Measurements from ENCODE around the gene HDAC4. TPM values are rescaled to one million over a fixed set of nuclear protein-coding genes. Genes with fewer than 3 reads are reported as not detected.

HDAC4 gene
- total and polyA plus RNA-seq, 10 of the 15 experiments (the other 5 are each of a cell fraction or from before 2014, with no cell fraction given) = 0.22 to 15.7 (median 4.8) TPM

DNA sequence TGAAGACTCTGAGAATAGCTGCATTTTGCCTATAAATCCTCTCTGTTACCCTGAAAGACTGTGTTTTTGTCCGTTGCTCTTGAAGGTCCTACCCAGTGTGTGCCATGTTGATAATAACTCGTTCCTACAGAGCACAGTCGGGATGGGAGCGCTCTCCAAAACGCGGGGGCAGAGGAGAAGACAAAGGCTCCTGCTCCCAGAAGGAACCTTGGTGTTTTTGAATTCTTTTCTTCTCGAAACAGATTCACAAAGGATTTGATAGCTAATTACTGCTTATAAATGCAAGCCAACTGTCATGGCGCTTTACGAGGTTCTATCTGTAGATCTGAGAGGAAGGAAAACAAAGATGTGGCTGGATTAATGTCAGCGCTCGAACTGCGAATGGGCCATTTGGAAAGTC is 19.3 kb upstream of the HDAC4 start (continued):
- TF ChIP-seq, protein P1, sequence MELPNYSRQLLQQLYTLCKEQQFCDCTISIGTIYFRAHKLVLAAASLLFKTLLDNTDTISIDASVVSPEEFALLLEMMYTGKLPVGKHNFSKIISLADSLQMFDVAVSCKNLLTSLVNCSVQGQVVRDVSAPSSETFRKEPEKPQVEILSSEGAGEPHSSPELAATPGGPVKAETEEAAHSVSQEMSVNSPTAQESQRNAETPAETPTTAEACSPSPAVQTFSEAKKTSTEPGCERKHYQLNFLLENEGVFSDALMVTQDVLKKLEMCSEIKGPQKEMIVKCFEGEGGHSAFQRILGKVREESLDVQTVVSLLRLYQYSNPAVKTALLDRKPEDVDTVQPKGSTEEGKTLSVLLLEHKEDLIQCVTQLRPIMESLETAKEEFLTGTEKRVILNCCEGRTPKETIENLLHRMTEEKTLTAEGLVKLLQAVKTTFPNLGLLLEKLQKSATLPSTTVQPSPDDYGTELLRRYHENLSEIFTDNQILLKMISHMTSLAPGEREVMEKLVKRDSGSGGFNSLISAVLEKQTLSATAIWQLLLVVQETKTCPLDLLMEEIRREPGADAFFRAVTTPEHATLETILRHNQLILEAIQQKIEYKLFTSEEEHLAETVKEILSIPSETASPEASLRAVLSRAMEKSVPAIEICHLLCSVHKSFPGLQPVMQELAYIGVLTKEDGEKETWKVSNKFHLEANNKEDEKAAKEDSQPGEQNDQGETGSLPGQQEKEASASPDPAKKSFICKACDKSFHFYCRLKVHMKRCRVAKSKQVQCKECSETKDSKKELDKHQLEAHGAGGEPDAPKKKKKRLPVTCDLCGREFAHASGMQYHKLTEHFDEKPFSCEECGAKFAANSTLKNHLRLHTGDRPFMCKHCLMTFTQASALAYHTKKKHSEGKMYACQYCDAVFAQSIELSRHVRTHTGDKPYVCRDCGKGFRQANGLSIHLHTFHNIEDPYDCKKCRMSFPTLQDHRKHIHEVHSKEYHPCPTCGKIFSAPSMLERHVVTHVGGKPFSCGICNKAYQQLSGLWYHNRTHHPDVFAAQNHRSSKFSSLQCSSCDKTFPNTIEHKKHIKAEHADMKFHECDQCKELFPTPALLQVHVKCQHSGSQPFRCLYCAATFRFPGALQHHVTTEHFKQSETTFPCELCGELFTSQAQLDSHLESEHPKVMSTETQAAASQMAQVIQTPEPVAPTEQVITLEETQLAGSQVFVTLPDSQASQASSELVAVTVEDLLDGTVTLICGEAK (IDR thresholded peaks at IDR 0.05; ENCODE audit: borderline replicate concordance) = no peak
- no peak for TF ChIP-seq TCF3 (IDR thresholded peaks at IDR 0.05; ENCODE audit: borderline replicate concordance, insufficient read depth, low read depth, low read length)
- TF ChIP-seq, protein P2, sequence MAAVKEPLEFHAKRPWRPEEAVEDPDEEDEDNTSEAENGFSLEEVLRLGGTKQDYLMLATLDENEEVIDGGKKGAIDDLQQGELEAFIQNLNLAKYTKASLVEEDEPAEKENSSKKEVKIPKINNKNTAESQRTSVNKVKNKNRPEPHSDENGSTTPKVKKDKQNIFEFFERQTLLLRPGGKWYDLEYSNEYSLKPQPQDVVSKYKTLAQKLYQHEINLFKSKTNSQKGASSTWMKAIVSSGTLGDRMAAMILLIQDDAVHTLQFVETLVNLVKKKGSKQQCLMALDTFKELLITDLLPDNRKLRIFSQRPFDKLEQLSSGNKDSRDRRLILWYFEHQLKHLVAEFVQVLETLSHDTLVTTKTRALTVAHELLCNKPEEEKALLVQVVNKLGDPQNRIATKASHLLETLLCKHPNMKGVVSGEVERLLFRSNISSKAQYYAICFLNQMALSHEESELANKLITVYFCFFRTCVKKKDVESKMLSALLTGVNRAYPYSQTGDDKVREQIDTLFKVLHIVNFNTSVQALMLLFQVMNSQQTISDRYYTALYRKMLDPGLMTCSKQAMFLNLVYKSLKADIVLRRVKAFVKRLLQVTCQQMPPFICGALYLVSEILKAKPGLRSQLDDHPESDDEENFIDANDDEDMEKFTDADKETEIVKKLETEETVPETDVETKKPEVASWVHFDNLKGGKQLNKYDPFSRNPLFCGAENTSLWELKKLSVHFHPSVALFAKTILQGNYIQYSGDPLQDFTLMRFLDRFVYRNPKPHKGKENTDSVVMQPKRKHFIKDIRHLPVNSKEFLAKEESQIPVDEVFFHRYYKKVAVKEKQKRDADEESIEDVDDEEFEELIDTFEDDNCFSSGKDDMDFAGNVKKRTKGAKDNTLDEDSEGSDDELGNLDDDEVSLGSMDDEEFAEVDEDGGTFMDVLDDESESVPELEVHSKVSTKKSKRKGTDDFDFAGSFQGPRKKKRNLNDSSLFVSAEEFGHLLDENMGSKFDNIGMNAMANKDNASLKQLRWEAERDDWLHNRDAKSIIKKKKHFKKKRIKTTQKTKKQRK (IDR thresholded peaks at IDR 0.05; ENCODE audit: low read depth, low read length) = no peak
- TF ChIP-seq IKZF2 (IDR thresholded peaks at IDR 0.05) = no peak

- FAIRE-seq (no peak), DNase-seq (ENCODE audit: low read depth, low spot score) (no peak), ATAC-seq (no peak)
- no peaks in the 10 kb centered on the region for H3K4me1 ChIP-seq (ENCODE audit: control insufficient read depth, insufficient read depth, low read length)
- H3K4me3 ChIP-seq = no peak overlapping the region
- ChIA-PET CTCF (no interaction called here), POLR2A (no interaction called here), RAD21 (ENCODE audit: unreplicated experiment) (no interaction called here), SMC1A (ENCODE audit: uncharacterized antibody, unreplicated experiment) (no interaction called here)
- intact Hi-C loops (cut with micrococcal nuclease; ENCODE audit: unreplicated experiment) (no loop called here), in situ Hi-C loops (cut with MboI) (no loop called here)
- 87% methylated on average over 1 of the region's 1 CpG for WGBS (ENCODE audit: insufficient coverage, insufficient replicate concordance, low lambda C conversion rate, missing lambda C conversion rate)
- H3K27me3 ChIP-seq (replicated peaks in 1 of 2; ENCODE audit: control insufficient read depth in 2 of 2, insufficient read depth in 2 of 2, low read length in 1 of 2) = peaks cover 0 to 2% of the 10 kb centered on the region in 2 experiments; a peak in 1 of 4 replicates
- no peaks in the 10 kb centered on the region for H3K9me3 ChIP-seq (replicated peaks; ENCODE audit: control insufficient read depth, insufficient read depth, low read length)
- no peak overlapping the region for H3K9ac ChIP-seq (ENCODE audit: control insufficient read depth, insufficient read depth, low read length)
- no TSS peak for BruUV-seq (replicated peaks)
- H3K79me2 ChIP-seq (ENCODE audit: control insufficient read depth, insufficient read depth, low read length) = no peaks in the 10 kb centered on the region
- no peak overlapping the region for H2AFZ ChIP-seq (ENCODE audit: control insufficient read depth, low read depth, low read length)
- no peak overlapping the region for H3K4me2 ChIP-seq (ENCODE audit: control insufficient read depth, insufficient read depth)
- no peaks in the 10 kb centered on the region for H4K20me1 ChIP-seq (ENCODE audit: control insufficient read depth, insufficient read depth)
- no peak overlapping the region for H3K27ac ChIP-seq (ENCODE audit: control insufficient read depth, insufficient read depth)
- no peak for TF ChIP-seq E2F4 (IDR thresholded peaks at IDR 0.05; ENCODE audit: low read depth, low read length)
- no peak for TF ChIP-seq POLR2AphosphoS2 (IDR thresholded peaks at IDR 0.05; ENCODE audit: low read depth, low read length)
- TF ChIP-seq YBX1 (IDR thresholded peaks at IDR 0.05) = no peak
- TF ChIP-seq SUZ12 (IDR thresholded peaks at IDR 0.05; ENCODE audit: unreplicated experiment) = no peak
- no peak for TF ChIP-seq ASH2L (IDR thresholded peaks at IDR 0.05; ENCODE audit: borderline replicate concordance, low read depth)
- no peak for TF ChIP-seq ZNF274 (IDR thresholded peaks at IDR 0.05; ENCODE audit: insufficient read depth, insufficient read length)
- no peak for TF ChIP-seq TCF3 (IDR thresholded peaks at IDR 0.05; ENCODE audit: borderline replicate concordance, insufficient read depth, low read depth, low read length)
- TF ChIP-seq, protein P3, sequence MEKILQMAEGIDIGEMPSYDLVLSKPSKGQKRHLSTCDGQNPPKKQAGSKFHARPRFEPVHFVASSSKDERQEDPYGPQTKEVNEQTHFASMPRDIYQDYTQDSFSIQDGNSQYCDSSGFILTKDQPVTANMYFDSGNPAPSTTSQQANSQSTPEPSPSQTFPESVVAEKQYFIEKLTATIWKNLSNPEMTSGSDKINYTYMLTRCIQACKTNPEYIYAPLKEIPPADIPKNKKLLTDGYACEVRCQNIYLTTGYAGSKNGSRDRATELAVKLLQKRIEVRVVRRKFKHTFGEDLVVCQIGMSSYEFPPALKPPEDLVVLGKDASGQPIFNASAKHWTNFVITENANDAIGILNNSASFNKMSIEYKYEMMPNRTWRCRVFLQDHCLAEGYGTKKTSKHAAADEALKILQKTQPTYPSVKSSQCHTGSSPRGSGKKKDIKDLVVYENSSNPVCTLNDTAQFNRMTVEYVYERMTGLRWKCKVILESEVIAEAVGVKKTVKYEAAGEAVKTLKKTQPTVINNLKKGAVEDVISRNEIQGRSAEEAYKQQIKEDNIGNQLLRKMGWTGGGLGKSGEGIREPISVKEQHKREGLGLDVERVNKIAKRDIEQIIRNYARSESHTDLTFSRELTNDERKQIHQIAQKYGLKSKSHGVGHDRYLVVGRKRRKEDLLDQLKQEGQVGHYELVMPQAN (conservative IDR thresholded peaks at IDR 0.05) = no peak
- H3K36me3 ChIP-seq (ENCODE audit: control insufficient read depth in 2 of 2, insufficient read depth in 2 of 2, low read length in 1 of 2) = no peaks in the 10 kb centered on the region
Measured at GRCh38 chr2:239418918-239419317, 18.1 kb upstream of the HDAC4 start.

All from GM12878 (cell line).